Activated CD4-positive, alpha-beta T cell treated with anti-CD3 and anti-CD28 coated beads, Interleukin-2, amount 50 U/mL, for 4 hours (primary cell): ENCODE data around the gene NAPA.

ENCODE experiments used
- DNase-seq, 2 experiments: peaks; one replicate each; pipeline ENCODE4 v3.0.0-alpha.2; 2020

NAPA gene

GRCh38 chr19:47514869-47515588 is at the start of gene NAPA:
Gene NAPA, minus strand, starts transcription at chr19:47515063. Its CDS starts 123 bp downstream, at chr19:47514940.
- DNase-seq, result peak; percentile 100

DNA sequence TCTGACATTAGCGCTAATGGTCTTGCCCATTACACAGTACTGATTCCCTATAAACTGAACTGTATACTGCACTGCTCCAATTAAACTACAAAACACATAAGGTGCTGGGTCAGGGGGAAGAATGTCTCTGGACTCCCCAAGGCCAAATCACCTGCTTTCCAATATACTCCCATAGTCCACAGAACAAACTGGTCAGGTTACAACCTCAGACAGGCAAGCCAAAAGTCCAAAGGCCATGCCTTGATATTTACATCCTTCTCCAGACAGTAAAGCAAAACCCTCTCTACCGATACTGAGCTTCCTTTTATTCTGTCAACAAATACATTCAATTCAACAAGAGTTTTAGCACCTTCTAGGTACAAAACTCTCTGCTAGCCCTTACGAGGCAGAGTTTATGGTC is 49.2 kb upstream of the NAPA start:
- DNase-seq, result no peak

- no peak for DNase-seq
These were observed 46.7 kb upstream of the NAPA start for GRCh38 chr19:47561440-47562057.

- DNase-seq, result no peak
These were observed 46.1 kb upstream of the NAPA start for GRCh38 chr19:47560999-47561398.

- DNase-seq, result no peak
These were observed 35.3 kb upstream of the NAPA start for GRCh38 chr19:47550129-47550528.

DNA sequence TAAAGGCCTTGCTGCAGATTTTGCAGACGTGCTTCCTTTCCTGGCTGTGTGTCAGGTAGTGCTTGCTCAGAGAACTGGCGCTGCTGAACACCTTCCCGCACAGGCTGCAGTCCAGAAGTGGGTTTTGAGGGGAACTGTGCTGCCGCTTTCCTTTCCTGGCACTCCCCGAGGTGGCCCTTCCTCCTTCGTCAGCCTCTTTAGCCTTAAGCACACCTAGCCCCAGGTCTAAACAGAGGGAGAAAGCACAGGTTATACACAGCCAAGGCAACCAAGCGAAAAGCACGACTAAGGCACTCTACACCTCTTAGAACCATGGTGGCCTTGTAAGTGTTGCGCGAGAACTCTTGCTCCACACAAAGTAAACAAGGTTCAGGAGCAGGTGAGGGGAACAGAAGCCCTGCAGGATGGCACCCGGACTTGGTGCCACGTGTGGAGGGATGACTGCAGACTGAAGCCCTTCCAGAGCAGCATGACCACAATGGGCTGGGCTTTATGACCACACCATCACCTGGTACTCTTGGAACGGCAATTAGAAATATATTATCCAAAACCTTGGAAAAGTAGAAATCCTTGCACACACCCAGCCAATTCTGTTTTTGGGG is 34.5 kb upstream of the NAPA start:
- no peak for DNase-seq

- no peak for DNase-seq
These were observed 32.3 kb upstream of the NAPA start for GRCh38 chr19:47547199-47547598.

GRCh38 chr19:47545061-47545948 is 30.4 kb upstream of the NAPA start:
- no peak for DNase-seq

GRCh38 chr19:47544476-47544875 is 29.6 kb upstream of the NAPA start:
- DNase-seq, result no peak

DNA sequence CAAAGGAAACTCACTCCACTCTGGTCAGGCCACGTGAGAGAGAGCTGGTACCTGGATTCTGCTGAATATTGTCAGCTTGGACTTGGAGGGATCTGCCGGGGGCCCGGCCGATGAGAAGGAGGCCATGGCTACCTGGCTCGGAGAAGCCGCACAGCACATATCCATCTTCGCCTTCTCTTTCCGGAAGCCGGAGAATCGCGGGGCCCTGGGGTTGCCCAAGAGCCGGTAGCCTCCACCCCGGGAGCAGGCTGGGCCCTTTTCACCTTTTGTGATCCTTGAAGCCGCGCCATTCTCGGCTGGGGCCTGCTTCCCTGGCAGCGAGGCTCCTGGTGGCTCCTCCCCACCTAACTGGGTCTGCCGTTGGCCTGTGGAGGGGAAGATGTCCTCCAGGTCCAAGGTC is 29.2 kb upstream of the NAPA start:
- no peak for DNase-seq

DNA sequence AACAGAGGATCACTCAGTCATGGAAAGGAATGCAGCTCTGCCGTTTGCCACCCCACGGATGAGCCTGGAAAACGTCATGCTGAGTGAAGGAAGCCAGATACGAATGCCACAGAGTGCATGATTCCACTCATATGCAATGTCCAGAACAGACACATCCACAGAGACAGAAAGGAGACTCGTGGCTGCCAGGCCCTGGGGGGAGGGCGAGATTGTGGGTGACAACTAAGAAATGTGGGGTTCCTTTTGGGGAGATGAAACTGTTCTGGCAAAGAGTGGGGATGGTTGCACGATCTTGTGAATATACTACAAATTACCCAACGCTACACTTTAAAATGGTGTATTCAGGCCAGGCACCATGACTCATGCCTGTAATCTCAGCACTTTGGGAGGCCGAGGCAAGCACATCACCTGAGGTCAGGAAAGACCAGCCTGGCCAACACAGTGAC is 27.2 kb upstream of the NAPA start:
- no peak for DNase-seq

DNA sequence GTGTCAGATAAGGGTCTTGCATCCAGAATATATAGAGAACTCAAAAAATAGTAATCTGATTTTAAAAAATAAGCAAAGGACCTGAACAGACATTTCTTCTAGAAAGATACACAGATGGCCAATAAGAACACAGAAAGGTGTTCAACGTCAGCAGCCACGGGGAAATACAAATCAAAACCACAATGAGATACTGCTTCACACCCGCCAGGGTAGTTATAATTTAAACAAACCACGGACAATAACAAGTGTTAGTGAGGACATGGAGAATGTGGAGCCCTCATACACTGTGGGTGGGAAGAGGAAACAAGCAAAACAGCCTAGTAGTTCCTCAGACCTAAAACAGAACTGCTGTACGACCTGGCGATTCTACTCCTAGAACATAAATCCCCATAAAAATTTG is 26.7 kb upstream of the NAPA start:
- DNase-seq, result no peak

DNA sequence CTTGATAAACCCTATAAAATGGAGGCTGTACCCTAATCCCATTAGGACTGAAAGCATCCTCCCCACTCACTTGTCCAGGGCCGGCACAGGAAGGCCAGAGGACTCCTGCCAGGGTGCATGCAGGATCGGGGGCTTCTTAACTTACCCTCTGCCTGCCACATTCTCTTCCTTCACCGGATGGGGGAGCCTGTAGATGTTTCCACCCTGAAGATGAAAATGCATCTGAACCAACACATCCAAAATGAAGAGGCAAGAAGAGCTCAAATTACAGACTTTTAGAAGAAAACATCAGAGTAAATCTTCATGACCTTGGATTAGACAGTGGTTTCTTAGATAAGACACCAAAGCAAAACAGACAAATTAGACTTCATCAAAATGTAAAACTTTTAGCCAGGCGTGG is 25.9 kb upstream of the NAPA start:
- DNase-seq, result no peak

- DNase-seq, result no peak
These were observed 25.0 kb upstream of the NAPA start for GRCh38 chr19:47539747-47540311.

DNA sequence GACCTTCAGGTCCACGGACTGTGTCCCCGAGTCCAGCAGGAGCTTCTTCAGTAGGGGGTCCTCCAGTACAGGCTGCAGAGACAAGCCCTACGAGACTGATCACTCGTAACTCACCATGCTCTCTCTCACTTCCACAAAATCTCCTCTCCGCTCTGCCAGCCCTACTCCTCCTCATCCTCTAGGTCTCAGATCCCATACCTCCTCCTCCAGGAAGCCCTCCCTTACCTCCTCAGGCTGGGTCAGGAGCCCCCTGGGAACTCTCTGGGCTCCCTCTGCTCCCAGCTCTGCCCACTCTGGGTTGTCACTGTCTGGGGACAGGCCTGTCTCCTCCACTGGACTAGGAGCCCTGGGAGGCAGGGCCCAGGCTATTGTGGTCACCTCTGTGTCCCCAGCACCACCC is 23.9 kb upstream of the NAPA start:
- no peak for DNase-seq

- no peak for DNase-seq
These were observed 22.6 kb upstream of the NAPA start for GRCh38 chr19:47537493-47537892.

GRCh38 chr19:47534628-47535027 is 19.8 kb upstream of the NAPA start:
- no peak for DNase-seq

DNA sequence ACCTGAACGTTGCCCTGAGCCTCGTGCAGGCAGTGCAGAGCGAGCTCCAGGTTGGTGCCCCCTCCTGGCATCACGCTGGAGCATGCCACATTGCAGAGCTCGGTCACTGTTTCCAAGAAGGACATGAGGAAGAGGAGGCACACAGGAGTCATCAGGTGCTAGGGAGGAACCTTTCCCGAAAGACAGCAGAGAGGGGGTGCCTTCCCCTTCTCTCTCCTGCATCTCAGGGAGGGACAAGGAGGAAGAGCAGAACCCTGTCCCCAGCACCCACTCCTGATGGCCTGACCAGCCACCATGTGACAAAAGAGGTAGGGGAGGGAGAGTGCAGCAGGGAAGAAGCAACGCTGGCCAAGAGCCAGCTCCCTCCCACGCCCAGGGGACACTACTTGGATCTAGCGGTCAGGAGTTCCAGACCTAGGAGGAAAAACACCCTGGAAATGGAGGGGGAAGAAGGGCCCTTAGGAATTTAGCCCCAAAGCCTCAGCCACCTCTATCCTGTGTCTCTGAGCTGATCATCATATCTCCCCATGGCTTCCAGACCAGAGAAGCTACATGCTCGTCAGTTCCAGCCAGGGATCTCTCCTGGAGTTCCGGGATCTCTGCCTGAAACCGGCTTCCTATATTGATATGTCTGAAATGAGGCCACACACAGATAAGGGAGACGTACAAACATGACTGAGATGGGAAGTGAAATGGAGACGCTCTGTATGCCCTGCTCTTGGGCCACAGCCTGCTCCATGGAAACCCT is 17.0 kb upstream of the NAPA start:
- no peak for DNase-seq

GRCh38 chr19:47529018-47529742 is 14.3 kb upstream of the NAPA start:
- no peak for DNase-seq

DNA sequence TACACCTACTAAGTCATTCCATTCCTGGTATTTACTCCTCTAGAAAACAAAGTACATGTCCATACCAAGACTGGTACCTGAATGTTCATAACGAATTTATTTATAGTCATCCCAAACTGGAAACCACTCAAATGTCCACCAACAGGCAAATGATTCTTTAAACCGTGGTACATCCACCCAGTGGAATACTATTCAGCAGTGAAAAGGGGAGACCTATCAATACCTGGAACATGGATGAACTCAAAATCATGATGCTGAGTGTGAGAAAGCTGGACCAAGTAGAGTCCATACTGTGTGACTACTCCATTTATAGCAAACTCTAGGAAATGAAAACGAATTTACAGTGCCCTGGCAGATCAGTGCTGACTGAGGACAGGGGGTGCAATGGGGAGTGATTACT is 11.9 kb upstream of the NAPA start:
- DNase-seq, result no peak

GRCh38 chr19:47523473-47523872 is 8.6 kb upstream of the NAPA start:
- DNase-seq, result no peak
